SIG-M5 treated with dmso at 0.1 percent for 504 hours (cell line): ENCODE data around the gene RALGAPA1.
"Not testable (repeated sequence)": the region's sequence is repeated elsewhere in the genome, so short reads cannot be mapped to it uniquely, and the experiment has no call there.

Source experiments
- DNase-seq: peaks from one replicate; lab custom pipeline; 2025; ENCODE audit not compliant: unreplicated experiment; lab: John Stamatoyannopoulos, UW

The RALGAPA1 gene

GRCh38 chr14:35822501-35822900 is 13.4 kb upstream of the RALGAPA1 start:
- no peak for DNase-seq

GRCh38 chr14:35821564-35822411 is 12.7 kb upstream of the RALGAPA1 start:
- DNase-seq: peak; percentile 12

GRCh38 chr14:35819591-35820540 is 10.8 kb upstream of the RALGAPA1 start:
- no peak for DNase-seq

GRCh38 chr14:35818346-35819115 is 9.4 kb upstream of the RALGAPA1 start:
- DNase-seq: peak; percentile 44

GRCh38 chr14:35814371-35815005 is 5.4 kb upstream of the RALGAPA1 start:
- DNase-seq: peak; percentile 71

GRCh38 chr14:35810963-35811362 is 1.9 kb upstream of the RALGAPA1 start:
- DNase-seq: no peak

- no peak for DNase-seq
These were observed 502 bp upstream of the RALGAPA1 start for GRCh38 chr14:35809597-35809996.

- no peak for DNase-seq
These were observed 938 bp downstream of the RALGAPA1 start for GRCh38 chr14:35808076-35808637.

- no peak for DNase-seq
These were observed 1.7 kb downstream of the RALGAPA1 start for GRCh38 chr14:35807131-35807961.

- no peak for DNase-seq
These were observed 2.8 kb downstream of the RALGAPA1 start for GRCh38 chr14:35806006-35806907.

- DNase-seq: no peak
These were observed 11.3 kb downstream of the RALGAPA1 start for GRCh38 chr14:35797796-35798195.

GRCh38 chr14:35789651-35790050 is 19.4 kb downstream of the RALGAPA1 start:
- DNase-seq: no peak

GRCh38 chr14:35786856-35787255 is 22.2 kb downstream of the RALGAPA1 start:
- no peak for DNase-seq

- DNase-seq: no peak
These were observed 25.4 kb downstream of the RALGAPA1 start for GRCh38 chr14:35783699-35784098.

- DNase-seq: no peak
These were observed 29.7 kb downstream of the RALGAPA1 start for GRCh38 chr14:35779368-35779767.

GRCh38 chr14:35777550-35777949 is 31.5 kb downstream of the RALGAPA1 start:
- not testable (repeated sequence) for DNase-seq

- no peak for DNase-seq
These were observed 32.3 kb downstream of the RALGAPA1 start for GRCh38 chr14:35776823-35777222.

GRCh38 chr14:35776085-35776484 is 33.0 kb downstream of the RALGAPA1 start:
- not testable (repeated sequence) for DNase-seq
